ENCODE data around the gene KLHDC8A. TPM values are rescaled to one million over a fixed set of nuclear protein-coding genes. Genes with fewer than 3 reads are reported as not detected.
A peak's percentile ranks its signal among the peaks of the same experiment; 100 is the strongest.

The KLHDC8A gene
- total RNA-seq, 1 donor = not detected

DNA sequence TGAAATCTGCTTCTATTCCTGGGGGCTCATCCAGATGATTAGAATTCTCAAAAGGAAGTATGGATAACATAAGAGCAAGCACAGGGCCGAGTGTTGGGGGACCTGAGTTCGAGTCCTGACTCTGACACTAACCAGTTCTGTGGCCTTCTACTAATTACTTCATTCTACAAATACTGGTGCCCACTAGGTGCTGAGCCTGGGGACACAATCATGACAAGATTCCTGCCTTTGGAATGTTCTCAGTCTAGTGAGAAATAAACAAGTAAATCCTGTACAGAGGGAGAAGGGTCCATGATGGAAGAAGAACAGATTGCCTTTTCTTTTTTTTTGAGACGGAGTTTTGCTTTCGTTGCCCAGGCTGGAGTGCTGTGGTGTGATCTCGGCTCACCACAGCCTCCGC lies 32.9 kb downstream of the KLHDC8A start:
- Histone ChIP-seq H4K20me1 (ENCODE audit: insufficient read depth, low read length) (peaks cover 10% of the 10 kb centered on the region), H3K27me3 (ENCODE audit: insufficient read depth, low read length) (peaks cover 7% of the 10 kb centered on the region), H3K27ac (ENCODE audit: low read depth, low read length) (no peak overlapping the region), H3K4me1 (ENCODE audit: insufficient read depth, low read length) (peaks cover 29% of the 10 kb centered on the region), H3K79me2 (ENCODE audit: insufficient read depth, low read length) (peaks cover 27% of the 10 kb centered on the region), H3K9me3 (ENCODE audit: low read depth, low read length) (no peaks in the 10 kb centered on the region), H3K4me3 (ENCODE audit: insufficient read depth, low read length) (no peak overlapping the region), H3K4me2 (ENCODE audit: insufficient read depth, low read length) (no peak overlapping the region), H3K36me3 (ENCODE audit: insufficient read depth, low read length) (no peaks in the 10 kb centered on the region), H2AFZ (ENCODE audit: low read length) (no peak overlapping the region)
- no peak for DNase-seq (ENCODE audit: insufficient read length, low spot score, missing footprints)
- TF ChIP-seq, protein P1, sequence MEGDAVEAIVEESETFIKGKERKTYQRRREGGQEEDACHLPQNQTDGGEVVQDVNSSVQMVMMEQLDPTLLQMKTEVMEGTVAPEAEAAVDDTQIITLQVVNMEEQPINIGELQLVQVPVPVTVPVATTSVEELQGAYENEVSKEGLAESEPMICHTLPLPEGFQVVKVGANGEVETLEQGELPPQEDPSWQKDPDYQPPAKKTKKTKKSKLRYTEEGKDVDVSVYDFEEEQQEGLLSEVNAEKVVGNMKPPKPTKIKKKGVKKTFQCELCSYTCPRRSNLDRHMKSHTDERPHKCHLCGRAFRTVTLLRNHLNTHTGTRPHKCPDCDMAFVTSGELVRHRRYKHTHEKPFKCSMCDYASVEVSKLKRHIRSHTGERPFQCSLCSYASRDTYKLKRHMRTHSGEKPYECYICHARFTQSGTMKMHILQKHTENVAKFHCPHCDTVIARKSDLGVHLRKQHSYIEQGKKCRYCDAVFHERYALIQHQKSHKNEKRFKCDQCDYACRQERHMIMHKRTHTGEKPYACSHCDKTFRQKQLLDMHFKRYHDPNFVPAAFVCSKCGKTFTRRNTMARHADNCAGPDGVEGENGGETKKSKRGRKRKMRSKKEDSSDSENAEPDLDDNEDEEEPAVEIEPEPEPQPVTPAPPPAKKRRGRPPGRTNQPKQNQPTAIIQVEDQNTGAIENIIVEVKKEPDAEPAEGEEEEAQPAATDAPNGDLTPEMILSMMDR (IDR thresholded peaks at IDR 0.05; ENCODE audit: extremely low read depth, low read depth, low read length) = no peak

DNA sequence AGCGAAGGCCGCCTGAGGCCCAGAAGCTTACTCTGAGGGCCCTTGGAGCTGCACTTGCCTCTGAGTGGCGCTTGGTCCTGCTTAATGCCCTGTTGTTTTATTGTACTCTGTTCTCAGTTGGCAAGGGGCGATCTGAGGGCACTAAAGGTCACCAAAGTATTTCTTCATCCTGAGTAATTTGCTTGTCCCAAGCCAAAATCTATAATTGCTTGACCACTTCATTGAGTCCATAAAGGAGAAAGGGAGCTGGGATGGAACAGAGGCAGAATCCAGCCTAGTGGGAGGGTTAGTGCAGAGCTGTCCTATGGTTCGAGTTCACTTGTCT lies 34.8 kb downstream of the KLHDC8A start:
- H3K36me3 ChIP-seq (ENCODE audit: insufficient read depth, low read length) = no peaks in the 10 kb centered on the region
- no peak for DNase-seq (ENCODE audit: insufficient read length, low spot score, missing footprints)
- no peaks in the 10 kb centered on the region for H3K27me3 ChIP-seq (ENCODE audit: insufficient read depth, low read length)
- TF ChIP-seq, protein P1 (IDR thresholded peaks at IDR 0.05; ENCODE audit: extremely low read depth, low read depth, low read length) = no peak
- peak overlapping the region; percentile 92 for H3K4me3 ChIP-seq (ENCODE audit: insufficient read depth, low read length)
- no peaks in the 10 kb centered on the region for H3K9me3 ChIP-seq (ENCODE audit: low read depth, low read length)
- peaks cover 45% of the 10 kb centered on the region for H3K79me2 ChIP-seq (ENCODE audit: insufficient read depth, low read length)
- no peak overlapping the region for H3K27ac ChIP-seq (ENCODE audit: low read depth, low read length)
- peaks cover 26% of the 10 kb centered on the region for H4K20me1 ChIP-seq (ENCODE audit: insufficient read depth, low read length)
- no peak overlapping the region for H2AFZ ChIP-seq (ENCODE audit: low read length)
- H3K4me2 ChIP-seq (ENCODE audit: insufficient read depth, low read length) = peak overlapping the region; percentile 80
- H3K4me1 ChIP-seq (ENCODE audit: insufficient read depth, low read length) = peaks cover 47% of the 10 kb centered on the region

DNA sequence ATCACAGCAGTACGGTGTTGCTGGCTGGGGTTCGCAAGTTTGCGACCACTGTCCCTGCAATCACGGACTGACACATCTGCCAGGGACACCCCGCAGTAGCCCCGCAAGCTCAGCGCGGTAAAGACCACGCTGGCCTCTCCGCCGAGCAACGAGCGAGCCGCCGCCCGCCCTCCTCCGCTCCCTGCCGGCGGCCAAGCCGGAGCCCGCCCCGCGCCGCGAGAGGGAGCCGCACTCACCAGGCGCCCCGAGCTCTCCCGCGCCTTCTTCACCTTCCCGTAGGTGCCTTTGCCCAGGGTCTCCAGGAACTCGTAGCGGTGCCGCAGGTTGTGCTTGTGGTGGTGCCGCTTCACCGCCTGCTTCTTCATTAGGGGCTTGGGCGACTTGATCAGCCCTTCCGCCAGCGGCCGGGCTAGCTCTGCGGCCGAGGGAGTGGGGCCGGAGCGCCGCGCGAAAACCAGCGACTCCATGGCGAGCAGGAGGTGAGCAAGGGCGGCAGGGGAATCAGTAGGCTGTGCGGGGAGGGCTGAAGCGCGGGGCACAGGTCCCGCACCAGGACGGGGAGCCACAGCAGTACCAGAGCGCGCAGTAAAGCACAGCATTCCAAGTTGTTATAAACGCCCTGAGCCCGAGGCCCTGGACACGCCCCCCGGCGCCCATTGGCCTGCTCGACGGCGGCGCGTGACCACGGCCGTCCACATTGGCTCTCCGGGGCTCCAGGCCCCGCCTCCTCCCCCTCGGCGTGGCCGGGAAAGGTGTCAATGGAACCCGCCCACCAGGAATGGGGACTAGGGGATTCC lies 35.4 kb downstream of the KLHDC8A start, which contains the start of gene NUAK2:
Gene NUAK2 (minus strand): TSS at position 584 of the 797 bp plus-strand sequence. CDS start 117 bp downstream, at position 467.
- Histone ChIP-seq H3K27ac (ENCODE audit: low read depth, low read length) (peak within 1 kb of the TSS; percentile 62), H3K4me2 (ENCODE audit: insufficient read depth, low read length) (peak within 1 kb of the TSS; percentile 80), H3K36me3 (ENCODE audit: insufficient read depth, low read length) (no peaks in the 10 kb centered on the region), H3K4me3 (ENCODE audit: insufficient read depth, low read length) (peak within 1 kb of the TSS; percentile 92), H3K4me1 (ENCODE audit: insufficient read depth, low read length) (peaks cover 52% of the 10 kb centered on the region), H2AFZ (ENCODE audit: low read length) (peak within 1 kb of the TSS; percentile 80), H3K27me3 (ENCODE audit: insufficient read depth, low read length) (no peaks in the 10 kb centered on the region), H3K79me2 (ENCODE audit: insufficient read depth, low read length) (peaks cover 51% of the 10 kb centered on the region), H4K20me1 (ENCODE audit: insufficient read depth, low read length) (peaks cover 32% of the 10 kb centered on the region), H3K9me3 (ENCODE audit: low read depth, low read length) (no peaks in the 10 kb centered on the region)
- DNase-seq (ENCODE audit: insufficient read length, low spot score, missing footprints) = peak; percentile 98
- TF ChIP-seq, protein P1 (IDR thresholded peaks at IDR 0.05; ENCODE audit: extremely low read depth, low read depth, low read length) = peak; percentile 23
